H1 (cell line): Measurements from ENCODE around the gene SBK1. TPM values are rescaled to one million over a fixed set of nuclear protein-coding genes. Genes with fewer than 3 reads are reported as not detected.

ENCODE experiments used
- CTCF ChIA-PET: fragments of 300-600 bp; sonication (Branson Sonifier 250); formaldehyde crosslinking; loops from one replicate; lab custom pipeline; 2021; ENCODE audit not compliant: partially characterized antibody; lab: Charles Lee
- POLR2A ChIA-PET: fragments of 300-600 bp; sonication (Branson Sonifier 250); formaldehyde crosslinking; loops from one replicate; lab custom pipeline; 2021; ENCODE audit warnings: inconsistent platforms; ENCODE audit not compliant: partially characterized antibody; lab: Charles Lee
- DNase-seq, 2 experiments: peaks; one replicate each; pipeline versions ENCODE4 v3.0.0 to v3.0.0-alpha.2; 2010 to 2022; ENCODE audit warnings: low spot score in 2 of 2, low read depth in 1 of 2, mixed read lengths in 1 of 2
- FAIRE-seq: peaks from 2 replicates; lab custom pipeline; 2011; peaks lifted over from hg19 to GRCh38; lab: Jason Lieb, UNC
- H2AFZ ChIP-seq: 2 replicates; pipeline ENCODE4 v1.8.1; 2012; ENCODE audit warnings: low read length, inconsistent platforms
- H2AK5ac ChIP-seq: 2 replicates; pipeline ENCODE4 v1.6.1; 2013; ENCODE audit warnings: low read depth, low read length
- H2BK120ac ChIP-seq: replicated peaks from 2 replicates; pipeline ENCODE3; 2013; ENCODE audit warnings: low read depth, low read length, inconsistent platforms
- H2BK12ac ChIP-seq: 2 replicates; pipeline ENCODE4 v1.6.1; 2013; ENCODE audit warnings: low read depth, low read length
- H2BK15ac ChIP-seq: 2 replicates; pipeline ENCODE4 v1.6.1; 2013; ENCODE audit warnings: low read length
- H2BK20ac ChIP-seq: 2 replicates; pipeline ENCODE4 v1.6.1; 2013; ENCODE audit warnings: low read length
- H2BK5ac ChIP-seq: 2 replicates; pipeline ENCODE4 v1.6.1; 2013; ENCODE audit warnings: low read depth, low read length
- H3K14ac ChIP-seq: 2 replicates; pipeline ENCODE4 v1.6.1; 2013; ENCODE audit warnings: inconsistent platforms; ENCODE audit not compliant: insufficient read length
- H3K18ac ChIP-seq: 2 replicates; pipeline ENCODE4 v1.6.1; 2013; ENCODE audit warnings: low read length; ENCODE audit errors: extremely low read depth
- H3K23ac ChIP-seq: 2 replicates; pipeline ENCODE4 v1.6.1; 2013; ENCODE audit warnings: inconsistent platforms; ENCODE audit not compliant: insufficient read length
- H3K23me2 ChIP-seq: 2 replicates; pipeline ENCODE4 v1.6.1; 2013; ENCODE audit warnings: low read depth, low read length
- H3K27ac ChIP-seq: 2 replicates; pipeline ENCODE4 v1.6.1; 2011; ENCODE audit warnings: low read depth, low read length, inconsistent platforms
- H3K27me3 ChIP-seq, 4 experiments: replicated peaks in 1 of 4; 1 replicate in 1 of 4; 2 replicates in 3 of 4; pipeline versions ENCODE4 v1.6.1 to v1.8.1; 2011 to 2013; ENCODE audit warnings: low read length in 3 of 4, mild to moderate bottlenecking in 3 of 4, inconsistent platforms in 2 of 4, mixed read lengths in 2 of 4, moderate library complexity in 1 of 4; ENCODE audit not compliant: control insufficient read depth in 3 of 4, insufficient read depth in 3 of 4; ENCODE audit errors: extremely low read depth in 1 of 4
- H3K36me3 ChIP-seq, 4 experiments: 2 replicates each; pipeline versions ENCODE4 v1.6.1 to v1.8.1; 2011 to 2013; ENCODE audit warnings: mild to moderate bottlenecking in 4 of 4, low read length in 3 of 4, moderate library complexity in 2 of 4, control low read depth in 1 of 4, inconsistent platforms in 1 of 4; ENCODE audit not compliant: insufficient read depth in 4 of 4, control insufficient read depth in 2 of 4
- H3K4ac ChIP-seq: replicated peaks from 2 replicates; pipeline ENCODE3; 2013; ENCODE audit warnings: low read length, low read depth, mixed read lengths, inconsistent platforms; ENCODE audit not compliant: insufficient read length
- H3K4me1 ChIP-seq, 4 experiments: replicated peaks in 1 of 4; 1 replicate in 1 of 4; 2 replicates in 3 of 4; pipeline versions ENCODE4 v1.6.1 to v1.8.1; 2011 to 2013; ENCODE audit warnings: low read length in 3 of 4, inconsistent platforms in 2 of 4, mixed read lengths in 1 of 4; ENCODE audit not compliant: insufficient read depth in 4 of 4, control insufficient read depth in 3 of 4
- H3K4me2 ChIP-seq, 2 experiments: 2 replicates each; pipeline versions ENCODE4 v1.6.1 to v1.8.1; 2011 to 2013; ENCODE audit warnings: low read depth in 2 of 2, low read length in 2 of 2, control low read depth in 1 of 2, inconsistent platforms in 1 of 2, mild to moderate bottlenecking in 1 of 2; ENCODE audit not compliant: insufficient read depth in 1 of 2
- H3K4me3 ChIP-seq, 4 experiments: fragments of 200-600, 300-600 bp in 1 of 4; sonication (generic), shearing (Covaris generic), sonication (Bioruptor Twin) in 1 of 4; 2 replicates each; pipeline versions ENCODE4 v1.5.1 to v1.8.1; 2011 to 2016; ENCODE audit warnings: low read length in 4 of 4, low read depth in 3 of 4, control low read depth in 2 of 4, inconsistent platforms in 2 of 4, mild to moderate bottlenecking in 2 of 4, mixed read lengths in 1 of 4, moderate library complexity in 1 of 4; ENCODE audit not compliant: insufficient read depth in 2 of 4; ENCODE audit errors: extremely low read depth in 1 of 4
- H3K56ac ChIP-seq: replicated peaks from 2 replicates; pipeline ENCODE3; 2013; ENCODE audit warnings: low read depth, mild to moderate bottlenecking, mixed read lengths, low read length, inconsistent platforms; ENCODE audit not compliant: insufficient read length
- H3K79me1 ChIP-seq: 2 replicates; pipeline ENCODE4 v1.6.1; 2013; ENCODE audit warnings: low read depth, low read length, control low read depth
- H3K79me2 ChIP-seq, 2 experiments: 2 replicates each; pipeline versions ENCODE4 v1.6.1 to v1.8.1; 2012 to 2013; ENCODE audit warnings: low read length in 2 of 2, mild to moderate bottlenecking in 2 of 2, inconsistent platforms in 1 of 2; ENCODE audit not compliant: insufficient read depth in 2 of 2, control insufficient read depth in 1 of 2
- H3K9ac ChIP-seq, 4 experiments: replicated peaks in 1 of 4; 1 replicate in 1 of 4; 2 replicates in 3 of 4; pipeline versions ENCODE4 v1.6.1 to v1.8.1; 2011 to 2013; ENCODE audit warnings: low read depth in 3 of 4, low read length in 3 of 4, control low read depth in 2 of 4, mild to moderate bottlenecking in 2 of 4, moderate library complexity in 2 of 4, inconsistent platforms in 1 of 4; ENCODE audit errors: extremely low read depth in 1 of 4
- H3K9me3 ChIP-seq, 2 experiments: 2 replicates each; pipeline versions ENCODE4 v1.6.1 to v1.8.1; 2012 to 2013; ENCODE audit warnings: mild to moderate bottlenecking in 2 of 2, moderate library complexity in 2 of 2, control low read depth in 1 of 2, inconsistent platforms in 1 of 2, low read depth in 1 of 2, low read length in 1 of 2, mixed read lengths in 1 of 2; ENCODE audit not compliant: insufficient read depth in 2 of 2
- H4K20me1 ChIP-seq, 2 experiments: replicated peaks in 1 of 2; 2 replicates each; pipeline versions ENCODE3 to v1.8.1; 2011 to 2013; ENCODE audit warnings: inconsistent platforms in 2 of 2, low read length in 2 of 2, mild to moderate bottlenecking in 1 of 2; ENCODE audit not compliant: insufficient read depth in 2 of 2, control insufficient read depth in 1 of 2
- H4K5ac ChIP-seq: 2 replicates; pipeline ENCODE4 v1.6.1; 2013; ENCODE audit warnings: low read length, low read depth, mixed read lengths, inconsistent platforms; ENCODE audit not compliant: insufficient read length
- H4K8ac ChIP-seq: 2 replicates; pipeline ENCODE4 v1.8.0; 2013; ENCODE audit warnings: mild to moderate bottlenecking, moderate library complexity, low read length, inconsistent platforms; ENCODE audit not compliant: insufficient read depth; ENCODE audit errors: extremely low read depth
- H4K91ac ChIP-seq: replicated peaks from 2 replicates; pipeline ENCODE3; 2013; ENCODE audit warnings: low read length, mixed read lengths, inconsistent platforms; ENCODE audit not compliant: insufficient read length
- BRCA1 ChIP-seq: IDR thresholded peaks from 2 replicates; pipeline ENCODE4 v1.6.1; 2012; ENCODE audit warnings: low read depth, low read length, improper control_type of control experiment
- CBX5 ChIP-seq: fragments of 300-800, 300-1000 bp; sonication (generic); IDR thresholded peaks from 2 replicates; pipeline ENCODE4 v1.7.1; 2016; ENCODE audit warnings: antibody characterized with exemption, low read length, low read depth
- CBX8 ChIP-seq: fragments of 300-800, 300-1000 bp; sonication (generic); IDR thresholded peaks from 2 replicates; pipeline ENCODE4 v1.7.1; 2016; ENCODE audit warnings: low read depth, low read length, borderline replicate concordance
- GTF2F1 ChIP-seq: IDR thresholded peaks from 2 replicates; pipeline ENCODE4 v1.6.1; 2012; ENCODE audit warnings: low read depth, low read length, improper control_type of control experiment, borderline replicate concordance
- KDM1A ChIP-seq: fragments of 200-600, 300-600 bp; sonication (generic); IDR thresholded peaks from 2 replicates; pipeline ENCODE4 v1.7.1; 2016; ENCODE audit warnings: mild to moderate bottlenecking, low read length, borderline replicate concordance
- POLR2A ChIP-seq, 2 experiments: IDR thresholded peaks; 1 replicate in 1 of 2; 2 replicates in 1 of 2; pipeline ENCODE4 v1.6.1; 2011; ENCODE audit warnings: low read depth in 2 of 2, low read length in 2 of 2, mild to moderate bottlenecking in 2 of 2; ENCODE audit errors: control extremely low read depth in 1 of 2
- RNF2 ChIP-seq: fragments of 200-900, 300-1000 bp; sonication (generic); IDR thresholded peaks from 2 replicates; pipeline ENCODE4 v1.7.1; 2016; ENCODE audit warnings: borderline replicate concordance, low read depth, mild to moderate bottlenecking, antibody characterized with exemption, low read length; ENCODE audit not compliant: poor library complexity, severe bottlenecking; ENCODE audit errors: missing control alignments
- SIRT6 ChIP-seq: IDR thresholded peaks from one replicate; pipeline ENCODE4 v1.7.1; 2012; ENCODE audit warnings: low read length, inconsistent platforms
- SIX5 ChIP-seq: IDR thresholded peaks from 2 replicates; pipeline ENCODE4 v1.6.1; 2011; ENCODE audit warnings: mild to moderate bottlenecking, low read depth, low read length
- TBP ChIP-seq: IDR thresholded peaks from 2 replicates; pipeline ENCODE4 v1.6.1; 2011; ENCODE audit warnings: low read depth, low read length, improper control_type of control experiment
- YY1 ChIP-seq: IDR thresholded peaks from 2 replicates; pipeline ENCODE4 v1.6.1; 2011; ENCODE audit warnings: low read depth, mild to moderate bottlenecking, low read length
- ZNF274 ChIP-seq: IDR thresholded peaks from 2 replicates; pipeline ENCODE4 v1.7.0; 2012; ENCODE audit warnings: low read length, borderline replicate concordance; ENCODE audit errors: extremely low read depth
- WGBS, 2 experiments: shearing (Covaris generic) in 1 of 2; methylation state at CpG; one replicate each; pipeline versions ENCODE4 v1.1.6 to v1.1.7; 2013 to 2015; ENCODE audit warnings: low lambda C conversion rate in 2 of 2, mixed read lengths in 2 of 2, inconsistent platforms in 1 of 2, low coverage in 1 of 2, missing lambda C conversion rate in 1 of 2; ENCODE audit not compliant: insufficient replicate concordance in 2 of 2, insufficient coverage in 1 of 2, insufficient read length in 1 of 2; ENCODE audit errors: extremely low coverage in 1 of 2, missing lambda C conversion rate in 1 of 2; 5-methylcytosine and 5-hydroxymethylcytosine counted together
- polyA plus RNA-seq, 7 experiments: library from polyadenylated mRNA; depleted of rRNA in 3 of 7; stranded (reverse) in 5 of 7; unstranded in 2 of 7; fragments of >200 nt in 5 of 7; fragments of 200-250 nt in 2 of 7; gene quantifications; 1 replicate in 5 of 7; 2 replicates in 1 of 7; 4 replicates in 1 of 7; pipeline versions ENCODE4 v1.2.1 to v1.2.3, GENCODE V29; 2011 to 2013; ENCODE audit warnings: missing spikeins in 2 of 7, mixed read lengths in 2 of 7
- total RNA-seq: library from RNA; stranded (reverse); fragmentation: NEBNext Ultra II Directional; extraction: Animal tissue kit (Norgen Biotek cat#: 25700); gene quantifications from 2 replicates; pipeline ENCODE4 v1.2.1, GENCODE V29; 2021
- TF ChIP-seq, protein P1 (sequence below), 3 experiments: IDR thresholded peaks; 1 replicate in 2 of 3; 2 replicates in 1 of 3; pipeline versions ENCODE4 v1.5.1 to v1.6.1; 2011; ENCODE audit warnings: low read length in 3 of 3, mild to moderate bottlenecking in 3 of 3, inconsistent platforms in 2 of 3, low read depth in 1 of 3, moderate library complexity in 1 of 3; ENCODE audit not compliant: insufficient read depth in 1 of 3; ENCODE audit errors: control extremely low read depth in 1 of 3

SBK1 gene
- total and polyA plus RNA-seq, 2 of the 8 experiments (the other 6 are each of a cell fraction or from before 2014, with no cell fraction given): 18.2 to 73.9 TPM

DNA sequence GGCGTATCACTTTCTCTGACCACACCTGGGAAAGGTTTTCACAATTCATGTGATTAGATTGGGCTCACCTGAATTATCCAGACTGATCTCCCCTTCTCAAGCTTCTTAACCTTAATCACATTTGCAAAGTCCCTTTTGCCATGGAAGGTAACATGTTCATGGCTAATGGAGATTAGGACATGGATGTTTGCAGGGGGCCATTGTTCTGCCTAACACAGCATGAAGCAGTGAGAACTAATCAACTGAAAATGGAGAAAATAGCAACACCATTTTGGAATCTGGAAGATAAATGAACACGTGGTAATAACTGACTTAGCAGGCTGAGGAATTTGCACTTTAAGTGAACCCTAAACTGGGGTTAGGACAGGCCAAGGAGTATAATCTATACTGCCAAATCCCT is 25.0 kb upstream of the SBK1 start:
- no peaks in the 10 kb centered on the region for H3K9me3 ChIP-seq
- H3K79me2 ChIP-seq: no peaks in the 10 kb centered on the region
- no peaks in the 10 kb centered on the region; the same call in 1 of the 2 replicates for H3K23me2 ChIP-seq
- H3K36me3 ChIP-seq: no peaks in the 10 kb centered on the region
- H2AFZ ChIP-seq: no peak overlapping the region
- no peaks in the 10 kb centered on the region for H3K79me1 ChIP-seq
- FAIRE-seq (no peak), DNase-seq (no peak)
- no peak overlapping the region for H3K9ac ChIP-seq
- no peak overlapping the region for H2BK15ac ChIP-seq
- H4K5ac ChIP-seq: no peak overlapping the region
- no peaks in the 10 kb centered on the region for H3K27me3 ChIP-seq
- H3K4me1 ChIP-seq: peaks cover 0 to 3% (median 0%) of the 10 kb centered on the region in 4 experiments; a peak in 1 of 7 replicates
- no peak overlapping the region for H4K8ac ChIP-seq
- H3K18ac ChIP-seq: no peak overlapping the region
- no peak overlapping the region for H3K14ac ChIP-seq
- H3K23ac ChIP-seq: no peak overlapping the region
- no peak overlapping the region for H2BK12ac ChIP-seq
- POLR2A ChIA-PET: no interaction called here
- no peaks in the 10 kb centered on the region for H4K20me1 ChIP-seq
- H3K4me2 ChIP-seq: no peak overlapping the region
- H4K91ac ChIP-seq: no peak overlapping the region
- H3K4ac ChIP-seq: no peak overlapping the region
- H3K56ac ChIP-seq: no peak overlapping the region
- no peak overlapping the region for H2BK5ac ChIP-seq
- no peak overlapping the region for H2BK20ac ChIP-seq
- no peak overlapping the region for H3K27ac ChIP-seq
- CTCF ChIA-PET: interaction anchor here (1.3 to 2.8 kb wide), 3 partner anchors 8 to 14 kb away, joined by 3 to 14 read pairs (median 4); no protein-coding TSS in a partner anchor
- no peak overlapping the region for H3K4me3 ChIP-seq
- H2AK5ac ChIP-seq: no peak overlapping the region
- 83% methylated on average over 2 of the region's 2 CpGs; no CpG with 5 or more reads in 1 of the 2 experiments for WGBS, 2 experiments
- H2BK120ac ChIP-seq: no peak overlapping the region
- TF ChIP-seq BRCA1: no peak
- no peak for TF ChIP-seq ZNF274
- TF ChIP-seq POLR2A (IDR thresholded peaks at IDR 0.05; ENCODE audit: control extremely low read depth in 1 of 2, low read depth in 2 of 2, low read length in 2 of 2): no peak
- TF ChIP-seq GTF2F1: no peak
- no peak for TF ChIP-seq RNF2
- no peak for TF ChIP-seq KDM1A
- TF ChIP-seq CBX5: no peak
- TF ChIP-seq SIRT6: no peak
- TF ChIP-seq TBP: no peak
- TF ChIP-seq YY1: no peak
- TF ChIP-seq CBX8: no peak
- no peak for TF ChIP-seq SIX5
- TF ChIP-seq, protein P1, sequence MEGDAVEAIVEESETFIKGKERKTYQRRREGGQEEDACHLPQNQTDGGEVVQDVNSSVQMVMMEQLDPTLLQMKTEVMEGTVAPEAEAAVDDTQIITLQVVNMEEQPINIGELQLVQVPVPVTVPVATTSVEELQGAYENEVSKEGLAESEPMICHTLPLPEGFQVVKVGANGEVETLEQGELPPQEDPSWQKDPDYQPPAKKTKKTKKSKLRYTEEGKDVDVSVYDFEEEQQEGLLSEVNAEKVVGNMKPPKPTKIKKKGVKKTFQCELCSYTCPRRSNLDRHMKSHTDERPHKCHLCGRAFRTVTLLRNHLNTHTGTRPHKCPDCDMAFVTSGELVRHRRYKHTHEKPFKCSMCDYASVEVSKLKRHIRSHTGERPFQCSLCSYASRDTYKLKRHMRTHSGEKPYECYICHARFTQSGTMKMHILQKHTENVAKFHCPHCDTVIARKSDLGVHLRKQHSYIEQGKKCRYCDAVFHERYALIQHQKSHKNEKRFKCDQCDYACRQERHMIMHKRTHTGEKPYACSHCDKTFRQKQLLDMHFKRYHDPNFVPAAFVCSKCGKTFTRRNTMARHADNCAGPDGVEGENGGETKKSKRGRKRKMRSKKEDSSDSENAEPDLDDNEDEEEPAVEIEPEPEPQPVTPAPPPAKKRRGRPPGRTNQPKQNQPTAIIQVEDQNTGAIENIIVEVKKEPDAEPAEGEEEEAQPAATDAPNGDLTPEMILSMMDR (IDR thresholded peaks at IDR 0.05; ENCODE audit: control extremely low read depth in 1 of 3, insufficient read depth in 1 of 3, low read depth in 1 of 3, low read length in 3 of 3): no peak
